Smooth muscle cell of trachea (primary cell): ENCODE results near the gene GJA4. TPM values are rescaled to one million over a fixed set of nuclear protein-coding genes. Genes with fewer than 3 reads are reported as not detected.

Experiments used
- total RNA-seq: library from RNA; depleted of rRNA; stranded (reverse); fragments of >200 nt; gene quantifications from 2 replicates; pipeline ENCODE4 v1.2.1, GENCODE V29; 2014

GJA4 gene
- 0.15 TPM in 1 of 2 replicates, not detected in the other for total RNA-seq

DNA sequence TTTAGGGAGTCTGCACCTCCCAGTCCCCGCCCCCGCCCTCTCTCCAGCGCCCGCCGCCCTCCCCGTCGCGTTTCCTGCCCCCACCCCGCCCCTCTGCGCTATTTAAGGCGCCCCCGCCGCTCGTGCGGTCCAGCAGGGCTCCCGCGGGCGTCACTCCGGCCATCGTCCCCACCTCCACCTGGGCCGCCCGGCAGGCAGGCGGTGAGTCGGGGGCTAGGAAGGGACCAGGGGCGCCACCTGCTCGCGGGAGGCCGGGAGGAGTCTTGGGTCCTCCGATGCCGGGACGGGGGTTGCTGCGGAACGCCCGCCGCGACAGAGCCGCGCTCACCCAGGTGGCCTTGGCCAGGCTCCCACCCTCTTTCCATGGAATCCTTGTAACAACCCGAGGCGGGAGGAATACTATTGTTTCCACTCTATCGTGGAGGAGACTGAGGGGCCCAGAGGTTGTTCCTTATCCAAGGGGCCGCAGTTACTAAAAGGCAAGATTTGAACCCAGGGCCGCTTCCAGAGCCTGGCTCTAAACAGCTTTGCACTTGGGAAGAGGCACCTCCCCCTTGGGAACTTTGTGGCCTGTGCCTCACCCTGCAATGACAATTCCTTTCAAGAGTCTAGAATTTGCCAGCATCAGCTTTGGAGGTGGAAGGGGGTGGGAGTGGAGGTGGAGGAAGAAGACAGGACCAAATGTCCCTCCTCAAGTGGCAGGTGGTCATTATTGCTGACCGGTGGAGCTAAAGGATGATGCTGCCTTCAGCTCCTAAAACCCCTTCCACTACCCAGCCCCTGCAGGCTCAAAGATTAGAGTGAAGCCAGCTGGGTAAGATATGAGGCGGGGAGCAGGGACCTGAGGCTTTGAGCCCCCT lies at the start of gene GJA4:
TSS of gene GJA4 (plus strand) at position 132 of the 860 bp plus-strand sequence. CDS start 1,215 bp downstream, outside the sequence.

GRCh38 chr1:34754964-34755637 lies 37.7 kb upstream of the GJA4 start, which contains the start of gene GJB5:
GJB5 (plus strand) TSS chr1:34755047; CDS start chr1:34757331, 2,284 bp downstream.

DNA sequence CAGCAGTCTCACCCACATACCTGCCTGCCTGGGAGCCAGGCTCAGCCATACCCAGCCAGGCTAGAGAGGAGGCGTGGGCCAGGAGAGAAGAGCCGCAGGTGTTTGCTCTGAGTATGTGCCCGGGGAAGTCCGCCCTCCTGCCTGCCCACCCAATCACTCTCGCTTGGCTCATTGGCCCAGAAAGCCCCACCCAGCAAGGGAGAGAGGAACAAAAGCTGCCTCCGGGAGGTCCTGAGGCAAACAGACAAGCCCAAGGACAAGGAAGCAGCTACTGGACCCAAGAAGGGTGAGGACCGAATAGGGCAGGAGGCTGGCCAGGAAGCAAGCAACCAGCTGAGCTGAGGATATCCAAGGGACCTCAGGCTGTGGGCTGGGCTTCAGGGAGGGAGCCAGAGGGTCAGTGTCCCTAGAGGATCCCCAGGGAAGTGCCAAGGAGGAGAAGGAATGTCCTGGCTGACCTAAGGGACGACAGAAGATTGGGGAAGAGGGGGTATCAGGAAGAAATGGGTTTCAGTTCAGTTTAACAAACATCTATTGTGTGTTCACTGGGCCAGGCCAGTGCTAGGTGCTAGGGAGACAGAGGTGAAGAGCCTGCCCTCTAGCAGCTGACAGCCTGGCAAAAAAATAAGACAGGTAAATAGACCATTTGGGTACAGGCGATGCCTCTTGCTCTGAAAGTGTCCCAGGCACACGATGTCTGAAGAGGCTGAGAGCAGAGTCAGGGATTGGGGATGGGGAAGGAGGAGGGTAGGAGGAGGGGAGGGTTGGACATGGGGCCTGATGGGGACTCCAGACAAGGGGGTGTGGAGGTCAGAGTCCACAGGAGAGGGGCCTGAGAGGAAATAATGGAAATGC lies 33.1 kb upstream of the GJA4 start, which contains the start of gene GJB4:
TSS of gene GJB4 (plus strand) at position 238 of the 855 bp plus-strand sequence. CDS start 1,515 bp downstream, outside the sequence.

GRCh38 chr1:34781071-34781843 lies 11.5 kb upstream of the GJA4 start, which contains the start of gene GJB3:
GJB3 (plus strand) TSS chr1:34781214; CDS start chr1:34784763, 3,549 bp downstream.

Other genes starting within 250 kb of the GJA4 start
- gene GJB5, start 38.0 kb upstream of the GJA4 start, total RNA-seq, result 0.15 TPM in 1 of 2 replicates, not detected in the other
- not detected in 2 replicates for gene GJB4, start 33.3 kb upstream of the GJA4 start, total RNA-seq
- not detected in 2 replicates for gene GJB3, start 11.8 kb upstream of the GJA4 start, total RNA-seq
- 22.8 and 38.5 TPM in 2 replicates for gene SMIM12, start 66.8 kb downstream of the GJA4 start, total RNA-seq
- gene DLGAP3, start 136.7 kb downstream of the GJA4 start, total RNA-seq, result 0.17 TPM in 1 of 2 replicates, not detected in the other
- 35.9 and 39.0 TPM in 2 replicates for gene TMEM35B, start 192.3 kb downstream of the GJA4 start, total RNA-seq
- gene ZMYM6, start 238.9 kb downstream of the GJA4 start, total RNA-seq, result 19.6 and 22.8 TPM in 2 replicates